ENCODE data around the gene BCL2L1. TPM values are rescaled to one million over a fixed set of nuclear protein-coding genes. Genes with fewer than 3 reads are reported as not detected.

Gene BCL2L1
- total RNA-seq (ENCODE audit: unreplicated experiment): 52.9 TPM
- long read RNA-seq, partial matches to known transcripts: 0 of 13 reads
- long read RNA-seq, other reads (novel, unspliced or antisense): 8 of 13 reads

DNA sequence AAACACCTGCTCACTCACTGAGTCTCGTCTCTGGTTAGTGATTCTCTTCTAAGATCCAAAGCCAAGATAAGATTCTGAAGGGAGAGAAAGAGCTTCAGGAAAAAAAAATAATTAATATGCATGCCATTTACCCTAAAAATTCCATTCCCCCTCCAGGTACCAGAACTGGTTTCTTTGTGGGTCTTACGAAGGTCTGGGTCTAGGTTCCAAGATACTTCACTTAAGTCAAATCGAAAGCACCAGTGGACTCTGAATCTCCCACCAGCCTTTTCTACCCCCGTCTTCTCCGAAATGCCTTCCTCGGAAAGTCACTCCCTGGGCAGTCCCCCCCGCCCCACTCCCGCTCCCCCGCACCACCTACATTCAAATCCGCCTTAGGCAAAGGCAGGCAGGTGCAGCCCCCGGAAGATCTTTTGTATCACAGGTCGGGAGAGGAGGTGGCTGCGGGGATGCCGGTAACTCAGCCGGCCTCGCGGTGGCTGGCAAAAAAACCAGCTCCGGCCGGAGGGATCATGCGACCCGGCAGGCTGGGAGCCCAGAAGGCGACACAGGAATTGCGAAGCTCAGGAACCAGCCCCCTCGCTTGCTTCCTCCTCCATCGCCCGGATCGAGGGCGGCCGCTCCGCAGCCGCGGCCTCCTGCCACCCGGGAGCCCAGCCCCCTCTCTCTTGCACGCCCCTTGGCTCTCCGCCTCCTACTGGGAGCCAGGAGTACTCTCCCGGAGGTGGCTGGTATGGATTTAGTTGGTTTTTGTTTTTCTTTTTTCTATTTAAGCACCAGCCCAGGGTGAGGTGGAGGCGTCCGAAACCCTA is at the start of gene BCL2L1:
TSS of gene BCL2L1 (minus strand) at position 612 of the 812 bp plus-strand sequence. CDS start 650 bp downstream, outside the sequence.
- H3K27ac Mint-ChIP-seq (ENCODE audit: unreplicated experiment): peak within 1 kb of the TSS; percentile 96
- peak within 1 kb of the TSS; percentile 90 for H3K4me3 Mint-ChIP-seq (ENCODE audit: unreplicated experiment)
- peaks cover 12% of the 10 kb centered on the region for H3K36me3 Mint-ChIP-seq (ENCODE audit: low read depth, unreplicated experiment)
- TF ChIP-seq, protein P1, sequence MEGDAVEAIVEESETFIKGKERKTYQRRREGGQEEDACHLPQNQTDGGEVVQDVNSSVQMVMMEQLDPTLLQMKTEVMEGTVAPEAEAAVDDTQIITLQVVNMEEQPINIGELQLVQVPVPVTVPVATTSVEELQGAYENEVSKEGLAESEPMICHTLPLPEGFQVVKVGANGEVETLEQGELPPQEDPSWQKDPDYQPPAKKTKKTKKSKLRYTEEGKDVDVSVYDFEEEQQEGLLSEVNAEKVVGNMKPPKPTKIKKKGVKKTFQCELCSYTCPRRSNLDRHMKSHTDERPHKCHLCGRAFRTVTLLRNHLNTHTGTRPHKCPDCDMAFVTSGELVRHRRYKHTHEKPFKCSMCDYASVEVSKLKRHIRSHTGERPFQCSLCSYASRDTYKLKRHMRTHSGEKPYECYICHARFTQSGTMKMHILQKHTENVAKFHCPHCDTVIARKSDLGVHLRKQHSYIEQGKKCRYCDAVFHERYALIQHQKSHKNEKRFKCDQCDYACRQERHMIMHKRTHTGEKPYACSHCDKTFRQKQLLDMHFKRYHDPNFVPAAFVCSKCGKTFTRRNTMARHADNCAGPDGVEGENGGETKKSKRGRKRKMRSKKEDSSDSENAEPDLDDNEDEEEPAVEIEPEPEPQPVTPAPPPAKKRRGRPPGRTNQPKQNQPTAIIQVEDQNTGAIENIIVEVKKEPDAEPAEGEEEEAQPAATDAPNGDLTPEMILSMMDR (IDR thresholded peaks at IDR 0.05; ENCODE audit: unreplicated experiment): peak; percentile 69
- peaks cover 46% of the 10 kb centered on the region for H3K4me1 Mint-ChIP-seq (ENCODE audit: unreplicated experiment)
- peaks cover 6% of the 10 kb centered on the region for H3K27me3 Mint-ChIP-seq (ENCODE audit: unreplicated experiment)
- H3K9me3 Mint-ChIP-seq (ENCODE audit: unreplicated experiment): no peaks in the 10 kb centered on the region
- DNase-seq (ENCODE audit: low spot score): peak; percentile 84

DNA sequence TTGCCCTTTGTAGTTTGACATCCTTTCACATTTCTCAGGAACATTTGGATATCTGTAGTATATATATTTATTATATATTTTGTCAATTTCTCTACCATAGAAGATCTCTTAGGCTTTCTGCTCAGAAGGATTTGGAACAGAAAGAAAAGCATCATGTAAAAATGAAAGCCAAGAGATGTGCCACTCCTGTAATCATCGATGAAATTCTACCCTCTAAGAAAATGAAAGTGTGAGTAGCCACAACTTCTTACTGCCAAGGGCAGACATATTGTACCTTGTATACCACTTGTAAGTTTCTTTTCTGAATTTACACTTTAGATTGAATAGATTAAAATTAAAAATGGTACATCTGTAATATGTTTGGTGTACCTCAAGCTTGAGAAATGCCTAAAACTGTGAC is 47.6 kb upstream of the BCL2L1 start:
- Mint-ChIP-seq H3K4me3 (ENCODE audit: unreplicated experiment) (no peak overlapping the region), H3K4me1 (ENCODE audit: unreplicated experiment) (no peaks in the 10 kb centered on the region), H3K36me3 (ENCODE audit: low read depth, unreplicated experiment) (peaks cover 8% of the 10 kb centered on the region), H3K9me3 (ENCODE audit: unreplicated experiment) (no peaks in the 10 kb centered on the region), H3K27me3 (ENCODE audit: unreplicated experiment) (no peaks in the 10 kb centered on the region), H3K27ac (ENCODE audit: unreplicated experiment) (no peak overlapping the region)
- no peak for DNase-seq (ENCODE audit: low spot score)
- TF ChIP-seq, protein P1 (IDR thresholded peaks at IDR 0.05; ENCODE audit: unreplicated experiment): no peak

GRCh38 chr20:31769681-31770080 is 47.0 kb upstream of the BCL2L1 start:
- no peak overlapping the region for H3K27ac Mint-ChIP-seq (ENCODE audit: unreplicated experiment)
- H3K9me3 Mint-ChIP-seq (ENCODE audit: unreplicated experiment): no peaks in the 10 kb centered on the region
- TF ChIP-seq, protein P1 (IDR thresholded peaks at IDR 0.05; ENCODE audit: unreplicated experiment): no peak
- H3K27me3 Mint-ChIP-seq (ENCODE audit: unreplicated experiment): no peaks in the 10 kb centered on the region
- DNase-seq (ENCODE audit: low spot score): no peak
- no peak overlapping the region for H3K4me3 Mint-ChIP-seq (ENCODE audit: unreplicated experiment)
- H3K36me3 Mint-ChIP-seq (ENCODE audit: low read depth, unreplicated experiment): peaks cover 8% of the 10 kb centered on the region
- no peaks in the 10 kb centered on the region for H3K4me1 Mint-ChIP-seq (ENCODE audit: unreplicated experiment)

DNA sequence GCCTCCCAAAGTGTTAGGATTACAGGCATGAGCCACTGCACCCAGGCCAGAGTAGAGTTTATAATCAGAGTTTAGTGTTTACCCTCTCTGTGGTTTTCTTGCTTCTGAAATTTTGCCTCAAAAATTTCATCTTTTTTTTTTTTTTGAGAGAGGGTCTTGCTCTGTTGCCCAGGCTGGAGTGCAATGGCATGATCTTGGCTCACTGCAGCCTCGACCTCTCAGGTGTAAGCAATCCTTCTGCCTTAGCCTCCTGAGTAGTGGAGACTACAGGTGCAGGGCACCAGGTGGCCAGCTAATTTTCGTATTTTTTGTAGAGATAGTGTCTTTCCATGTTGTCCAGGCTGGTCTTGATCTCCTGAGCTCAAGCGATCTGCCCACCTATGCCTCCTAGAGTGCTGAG is 45.1 kb upstream of the BCL2L1 start:
- Mint-ChIP-seq H3K9me3 (ENCODE audit: unreplicated experiment) (no peaks in the 10 kb centered on the region), H3K4me3 (ENCODE audit: unreplicated experiment) (no peak overlapping the region), H3K36me3 (ENCODE audit: low read depth, unreplicated experiment) (peaks cover 8% of the 10 kb centered on the region), H3K4me1 (ENCODE audit: unreplicated experiment) (no peaks in the 10 kb centered on the region), H3K27ac (ENCODE audit: unreplicated experiment) (no peak overlapping the region), H3K27me3 (ENCODE audit: unreplicated experiment) (no peaks in the 10 kb centered on the region)
- TF ChIP-seq, protein P1 (IDR thresholded peaks at IDR 0.05; ENCODE audit: unreplicated experiment): no peak
- no peak for DNase-seq (ENCODE audit: low spot score)

All from endothelial cell (in vitro differentiated cells).